ENCODE data around the gene CLC.

DNA sequence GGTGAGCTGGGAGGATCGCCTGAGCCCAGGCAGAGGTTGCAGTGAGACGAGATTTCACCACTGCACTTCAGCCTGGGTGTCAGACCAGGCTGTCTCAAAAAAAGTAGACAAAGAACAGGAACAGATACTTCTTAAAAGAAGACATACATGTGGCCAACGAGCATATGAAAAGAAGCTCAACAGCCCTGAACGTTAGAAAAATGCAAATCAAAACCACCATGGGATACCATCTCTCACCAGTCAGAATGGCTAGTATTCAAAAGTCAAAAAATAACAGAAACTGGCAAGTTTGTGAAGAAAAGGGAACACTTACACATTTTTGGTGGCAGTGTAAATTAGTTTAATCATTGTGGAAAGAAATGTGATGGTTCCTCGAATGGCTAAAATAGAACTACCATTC lies 36.5 kb downstream of the CLC start:
- TF ChIP-seq, protein P1, sequence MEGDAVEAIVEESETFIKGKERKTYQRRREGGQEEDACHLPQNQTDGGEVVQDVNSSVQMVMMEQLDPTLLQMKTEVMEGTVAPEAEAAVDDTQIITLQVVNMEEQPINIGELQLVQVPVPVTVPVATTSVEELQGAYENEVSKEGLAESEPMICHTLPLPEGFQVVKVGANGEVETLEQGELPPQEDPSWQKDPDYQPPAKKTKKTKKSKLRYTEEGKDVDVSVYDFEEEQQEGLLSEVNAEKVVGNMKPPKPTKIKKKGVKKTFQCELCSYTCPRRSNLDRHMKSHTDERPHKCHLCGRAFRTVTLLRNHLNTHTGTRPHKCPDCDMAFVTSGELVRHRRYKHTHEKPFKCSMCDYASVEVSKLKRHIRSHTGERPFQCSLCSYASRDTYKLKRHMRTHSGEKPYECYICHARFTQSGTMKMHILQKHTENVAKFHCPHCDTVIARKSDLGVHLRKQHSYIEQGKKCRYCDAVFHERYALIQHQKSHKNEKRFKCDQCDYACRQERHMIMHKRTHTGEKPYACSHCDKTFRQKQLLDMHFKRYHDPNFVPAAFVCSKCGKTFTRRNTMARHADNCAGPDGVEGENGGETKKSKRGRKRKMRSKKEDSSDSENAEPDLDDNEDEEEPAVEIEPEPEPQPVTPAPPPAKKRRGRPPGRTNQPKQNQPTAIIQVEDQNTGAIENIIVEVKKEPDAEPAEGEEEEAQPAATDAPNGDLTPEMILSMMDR (IDR thresholded peaks at IDR 0.05), result no peak
- TF ChIP-seq POLR2A (IDR thresholded peaks at IDR 0.05) (no peak), POLR2AphosphoS5 (IDR thresholded peaks at IDR 0.05; ENCODE audit: insufficient read depth in 1 of 2, low read depth in 1 of 2) (no peak)
